Globus pallidus (tissue), 1 donor: ENCODE measurements around the gene ARHGAP25.

Experiments
- DNase-seq: peaks from one replicate; pipeline ENCODE4 v3.0.0-alpha.2; 2015; ENCODE audit warnings: low spot score

Gene ARHGAP25

GRCh38 chr2:68734688-68735525 lies at the start of gene ARHGAP25:
ARHGAP25 (plus strand) TSS chr2:68734811; CDS start chr2:68735200, 389 bp downstream.
- peak; percentile 63 for DNase-seq

GRCh38 chr2:68686178-68686577 lies 48.4 kb upstream of the ARHGAP25 start:
- DNase-seq = no peak

GRCh38 chr2:68687018-68687417 lies 47.6 kb upstream of the ARHGAP25 start:
- no peak for DNase-seq

- no peak for DNase-seq
Observed at GRCh38 chr2:68689553-68690537, 44.8 kb upstream of the ARHGAP25 start.

- no peak for DNase-seq
Observed at GRCh38 chr2:68690851-68691250, 43.8 kb upstream of the ARHGAP25 start.

- DNase-seq = peak; percentile 9
Observed at GRCh38 chr2:68692511-68692910, 42.1 kb upstream of the ARHGAP25 start.

- DNase-seq = no peak
Observed at GRCh38 chr2:68693951-68694350, 40.7 kb upstream of the ARHGAP25 start.

GRCh38 chr2:68695971-68696370 lies 38.6 kb upstream of the ARHGAP25 start:
- DNase-seq = no peak

- DNase-seq = no peak
Observed at GRCh38 chr2:68696554-68696953, 38.1 kb upstream of the ARHGAP25 start.

GRCh38 chr2:68698567-68699377 lies 35.8 kb upstream of the ARHGAP25 start:
- no peak for DNase-seq

- no peak for DNase-seq
Observed at GRCh38 chr2:68700560-68700959, 34.1 kb upstream of the ARHGAP25 start.

- DNase-seq = no peak
Observed at GRCh38 chr2:68706637-68707036, 28.0 kb upstream of the ARHGAP25 start.

- no peak for DNase-seq
Observed at GRCh38 chr2:68708629-68709028, 26.0 kb upstream of the ARHGAP25 start.

- DNase-seq = peak; percentile 43
Observed at GRCh38 chr2:68709421-68709911, 25.1 kb upstream of the ARHGAP25 start.

- no peak for DNase-seq
Observed at GRCh38 chr2:68710336-68710735, 24.3 kb upstream of the ARHGAP25 start.

GRCh38 chr2:68710756-68711155 lies 23.9 kb upstream of the ARHGAP25 start:
- no peak for DNase-seq

- peak; percentile 69 for DNase-seq
Observed at GRCh38 chr2:68714866-68715265, 19.7 kb upstream of the ARHGAP25 start.

- no peak for DNase-seq
Observed at GRCh38 chr2:68715353-68716041, 19.1 kb upstream of the ARHGAP25 start.

GRCh38 chr2:68716604-68717304 lies 17.9 kb upstream of the ARHGAP25 start:
- DNase-seq = no peak

- no peak for DNase-seq
Observed at GRCh38 chr2:68717305-68717661, 17.3 kb upstream of the ARHGAP25 start.
